Omental fat pad (tissue), 4 donors: ENCODE measurements around the gene FUBP3. TPM values are rescaled to one million over a fixed set of nuclear protein-coding genes. Genes with fewer than 3 reads are reported as not detected.

ENCODE experiments used
- ATAC-seq: fragments of 150-250 bp; one replicate; pipeline ENCODE4 v1.9.1; 2016; ENCODE audit warnings: mild to moderate bottlenecking, moderate library complexity; ENCODE audit not compliant: low FRiP score
- DNase-seq: peaks from one replicate; pipeline ENCODE4 v3.0.0-alpha.2; 2019; ENCODE audit warnings: low spot score
- total RNA-seq, 4 donors: library from RNA; depleted of rRNA; stranded (reverse); fragments of >200 nt; gene quantifications; one replicate each; pipeline ENCODE4 v1.1.0, GENCODE V29; 2016
- TF ChIP-seq, protein P1 (sequence below), 3 donors: fragments of 450-650 bp; IDR thresholded peaks; one replicate each; pipeline ENCODE4 v1.5.1; 2016 to 2017; ENCODE audit warnings: antibody characterized with exemption in 3 of 3, mild to moderate bottlenecking in 3 of 3, moderate library complexity in 2 of 3

Gene FUBP3
- total RNA-seq, 4 donors from 2014 or later = 29.7 to 46.3 (median 37.9) TPM

DNA sequence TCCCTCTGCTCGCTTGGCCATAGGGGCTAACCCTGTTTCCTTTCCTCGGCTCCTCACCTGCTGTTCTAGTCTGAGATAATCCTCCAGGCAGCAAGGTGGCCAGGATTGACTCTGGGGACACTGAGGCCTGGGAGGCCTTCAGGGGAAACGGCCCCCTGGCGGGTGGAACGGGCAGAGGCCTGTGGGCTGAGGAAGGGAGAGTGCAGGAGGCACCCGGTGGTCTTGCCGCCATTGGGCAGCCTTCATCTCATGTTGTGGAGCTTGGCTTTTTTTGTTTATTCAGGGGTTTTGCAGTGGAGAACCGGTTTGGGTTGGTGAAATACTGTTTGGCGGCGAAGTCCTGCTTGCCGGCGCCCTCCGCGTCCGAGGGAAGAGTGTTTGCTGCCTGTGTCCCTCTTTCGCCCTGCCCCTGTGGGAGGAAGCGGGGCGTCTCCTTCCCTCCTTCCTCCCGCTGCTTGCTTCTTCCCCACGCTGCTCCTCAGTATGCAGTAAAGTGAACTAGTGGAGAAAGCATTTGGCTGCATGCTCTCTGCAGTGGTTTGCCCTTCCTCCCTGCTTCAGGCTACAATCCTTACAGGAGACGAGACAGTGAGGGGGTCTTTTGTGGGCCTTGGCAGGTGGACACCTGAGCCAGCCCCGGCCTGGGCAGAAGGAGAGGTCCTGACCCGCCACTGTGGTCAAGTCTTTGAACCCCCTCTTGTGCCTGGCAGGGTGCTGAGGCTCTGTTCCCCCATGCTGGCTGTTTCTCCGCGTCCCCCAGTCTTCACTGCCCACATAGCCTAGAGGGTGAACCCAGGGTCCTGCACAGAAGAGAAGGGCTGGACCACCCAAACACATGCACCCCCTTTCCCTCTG lies 54.2 kb downstream of the FUBP3 start:
- ATAC-seq (no peak), DNase-seq (no peak)
- TF ChIP-seq, protein P1, sequence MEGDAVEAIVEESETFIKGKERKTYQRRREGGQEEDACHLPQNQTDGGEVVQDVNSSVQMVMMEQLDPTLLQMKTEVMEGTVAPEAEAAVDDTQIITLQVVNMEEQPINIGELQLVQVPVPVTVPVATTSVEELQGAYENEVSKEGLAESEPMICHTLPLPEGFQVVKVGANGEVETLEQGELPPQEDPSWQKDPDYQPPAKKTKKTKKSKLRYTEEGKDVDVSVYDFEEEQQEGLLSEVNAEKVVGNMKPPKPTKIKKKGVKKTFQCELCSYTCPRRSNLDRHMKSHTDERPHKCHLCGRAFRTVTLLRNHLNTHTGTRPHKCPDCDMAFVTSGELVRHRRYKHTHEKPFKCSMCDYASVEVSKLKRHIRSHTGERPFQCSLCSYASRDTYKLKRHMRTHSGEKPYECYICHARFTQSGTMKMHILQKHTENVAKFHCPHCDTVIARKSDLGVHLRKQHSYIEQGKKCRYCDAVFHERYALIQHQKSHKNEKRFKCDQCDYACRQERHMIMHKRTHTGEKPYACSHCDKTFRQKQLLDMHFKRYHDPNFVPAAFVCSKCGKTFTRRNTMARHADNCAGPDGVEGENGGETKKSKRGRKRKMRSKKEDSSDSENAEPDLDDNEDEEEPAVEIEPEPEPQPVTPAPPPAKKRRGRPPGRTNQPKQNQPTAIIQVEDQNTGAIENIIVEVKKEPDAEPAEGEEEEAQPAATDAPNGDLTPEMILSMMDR (IDR thresholded peaks at IDR 0.05) = no peak

DNA sequence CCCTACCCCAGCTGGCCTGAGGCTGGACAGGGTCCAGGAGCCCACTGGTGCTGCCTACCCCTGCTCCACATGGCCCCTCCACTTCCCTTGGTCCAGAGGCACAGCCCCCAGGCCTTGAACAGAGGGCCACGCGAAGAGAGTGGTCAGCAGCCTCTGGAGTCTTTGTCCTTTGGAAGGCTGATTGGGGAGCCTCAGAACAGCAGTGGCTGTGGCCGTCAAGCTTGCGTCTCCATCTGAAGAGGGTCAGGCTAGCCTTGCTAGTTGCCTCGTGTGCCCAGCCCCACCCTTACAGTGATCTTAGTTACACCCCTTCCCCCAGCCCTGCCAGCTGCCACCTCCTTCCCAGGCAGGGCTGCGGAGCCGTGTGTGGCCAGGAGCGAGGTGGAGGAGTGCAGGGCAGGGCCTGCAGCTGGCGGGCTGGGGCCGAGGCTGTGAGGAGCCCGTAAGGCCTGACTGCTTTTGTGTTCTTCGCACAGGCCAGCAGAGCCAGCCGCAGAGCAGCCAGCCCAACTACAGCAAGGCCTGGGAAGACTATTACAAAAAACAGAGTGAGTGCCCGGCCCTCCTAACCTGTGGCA lies 54.9 kb downstream of the FUBP3 start:
- DNase-seq = no peak
- TF ChIP-seq, protein P1 (IDR thresholded peaks at IDR 0.05) = no peak
- ATAC-seq = no peak

DNA sequence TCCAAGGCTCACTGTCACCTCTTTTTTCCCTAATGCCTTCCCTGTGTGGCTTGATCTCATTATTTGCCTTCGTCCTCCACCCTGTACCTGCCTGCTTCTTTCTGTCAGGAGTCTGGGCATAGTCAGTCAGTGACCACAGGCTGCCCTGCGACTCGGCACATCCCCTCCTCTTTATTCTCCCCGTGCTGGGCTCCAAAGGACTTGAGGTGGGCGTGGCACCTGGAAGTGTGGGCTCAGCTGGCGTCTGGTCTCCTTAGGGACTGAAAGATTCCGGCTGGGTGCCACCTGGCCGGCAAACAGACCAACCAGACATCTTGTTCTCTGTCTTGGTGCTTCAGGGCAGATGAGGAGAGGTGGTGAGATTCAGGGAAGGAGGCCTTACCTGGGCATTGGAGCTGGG lies 55.4 kb downstream of the FUBP3 start:
- no peak for DNase-seq
- TF ChIP-seq, protein P1 (IDR thresholded peaks at IDR 0.05) = no peak
- no peak for ATAC-seq

DNA sequence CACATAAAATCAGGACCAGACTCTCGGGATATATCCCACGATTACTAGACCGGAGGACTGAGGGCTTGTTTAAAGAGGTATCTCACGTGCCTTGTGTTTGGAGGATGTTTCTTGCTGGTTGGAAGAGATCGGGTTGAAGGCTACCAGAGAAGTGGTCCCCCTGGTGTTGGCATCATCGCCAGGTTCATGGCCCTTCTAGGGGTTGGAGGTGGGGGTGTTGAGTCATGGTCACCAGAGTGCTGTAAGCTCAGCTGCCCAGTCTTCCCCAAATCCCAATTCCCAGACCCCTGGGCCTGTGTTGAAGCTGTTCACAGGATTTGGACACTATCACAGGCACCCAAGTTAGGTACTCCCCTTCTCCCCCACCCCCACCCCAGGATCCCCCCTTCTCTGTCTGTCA lies 55.9 kb downstream of the FUBP3 start:
- no peak for DNase-seq
- TF ChIP-seq, protein P1 (IDR thresholded peaks at IDR 0.05) = no peak
- ATAC-seq = no peak

DNA sequence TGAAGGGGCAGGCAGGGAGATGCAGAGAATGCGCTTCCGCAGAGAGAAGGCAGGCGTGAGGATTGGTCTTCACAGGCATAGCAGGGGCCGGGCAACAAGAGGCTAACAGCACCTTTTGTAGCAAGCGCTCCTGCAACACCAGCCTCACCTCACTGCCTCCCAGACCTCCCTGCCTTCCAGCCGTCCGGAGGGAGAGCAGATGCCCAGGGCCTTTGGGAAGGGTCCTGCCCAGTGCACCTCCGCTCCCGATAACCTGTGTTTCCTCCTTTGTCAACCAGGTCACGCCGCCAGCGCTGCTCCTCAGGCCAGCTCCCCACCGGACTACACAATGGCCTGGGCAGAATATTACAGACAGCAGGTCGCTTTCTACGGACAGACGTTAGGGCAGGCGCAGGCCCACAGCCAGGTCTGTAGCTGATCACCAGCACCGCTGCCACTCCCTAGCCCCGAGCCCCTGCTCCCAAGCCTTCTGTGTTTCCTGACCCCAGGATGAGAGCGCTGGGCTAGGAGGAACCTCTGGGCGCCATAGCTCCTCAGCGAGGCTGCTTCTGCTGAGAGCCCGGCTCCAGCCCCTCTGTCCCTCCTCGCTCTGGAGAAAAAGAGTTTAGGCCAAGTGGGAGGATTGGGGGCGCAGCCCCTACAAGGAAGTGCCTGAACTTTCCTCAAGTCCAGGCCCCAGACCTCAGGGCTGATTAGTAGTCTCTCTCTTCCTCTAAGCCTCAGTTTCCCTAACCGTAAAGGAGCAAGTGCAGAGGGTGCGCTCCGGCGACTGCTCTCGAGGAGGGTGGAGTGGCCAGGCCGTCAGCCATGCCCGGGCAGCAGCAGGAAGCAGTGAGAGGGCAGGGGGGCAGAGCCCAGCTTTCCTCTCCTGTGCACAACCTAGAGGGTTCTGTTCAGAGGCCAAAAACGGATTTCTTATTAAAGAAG lies 56.6 kb downstream of the FUBP3 start:
- DNase-seq (no peak), ATAC-seq (no peak)
- TF ChIP-seq, protein P1 (IDR thresholded peaks at IDR 0.05) = no peak

DNA sequence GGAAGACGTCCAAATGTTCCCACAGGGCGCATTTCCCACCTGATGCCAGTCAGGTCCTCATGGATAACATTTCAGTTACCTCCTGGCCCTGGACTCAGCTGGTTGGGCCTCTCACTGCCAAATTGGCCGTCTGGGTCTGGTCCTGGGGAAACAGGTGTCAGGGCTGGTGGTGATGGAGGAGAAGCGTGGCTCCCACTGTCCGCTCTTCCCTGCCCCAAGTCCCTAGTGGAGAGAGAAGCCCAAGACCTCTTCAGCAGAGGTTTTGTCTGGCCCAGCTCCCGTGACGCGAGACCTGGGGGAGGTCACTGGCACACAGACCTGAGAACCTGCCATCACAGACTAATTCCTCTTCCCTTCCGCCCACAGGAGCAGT lies 57.3 kb downstream of the FUBP3 start:
- DNase-seq = no peak
- ATAC-seq = no peak

More for the DNA sequence above, 57.3 kb downstream of the FUBP3 start:
- TF ChIP-seq, protein P1 (IDR thresholded peaks at IDR 0.05) = no peak
